Hair follicle dermal papilla cell (primary cell): ENCODE data around the gene CRTAP. TPM values are rescaled to one million over a fixed set of nuclear protein-coding genes. Genes with fewer than 3 reads are reported as not detected.

Experiments used
- small RNA-seq: library from RNA; depleted of rRNA; stranded (forward); fragments of <200 nt; gene quantifications from one replicate; pipeline ENCODE3, GENCODE V24; 2012
- total RNA-seq: library from RNA; depleted of rRNA; stranded (reverse); fragments of >200 nt; gene quantifications from 2 replicates; pipeline ENCODE4 v1.2.3, GENCODE V29; 2012

Gene CRTAP
- total RNA-seq, result 291 and 293 TPM in 2 replicates

GRCh38 chr3:33113772-33114621 is at the start of gene CRTAP:
CRTAP (plus strand) TSS chr3:33114014; CDS start chr3:33114078, 64 bp downstream.

Small RNA genes within 50 kb of the gene (small RNA-seq; reads per million reads assigned to genes)
- 0.93 reads per million, percentile 16 among the genes with 10 or more reads in this experiment for gene AC123900.1
- gene RN7SL296P, result not detected
- not detected for gene SUMO2P10

Other genes starting within 250 kb of the CRTAP start
- gene CCR4, start 162.4 kb upstream of the CRTAP start, total RNA-seq, result not detected in 2 replicates
- 70.1 and 73.7 TPM in 2 replicates for gene GLB1, start 16.9 kb upstream of the CRTAP start, total RNA-seq
- 6.4 and 8.8 TPM in 2 replicates for gene TMPPE, start 16.9 kb upstream of the CRTAP start, total RNA-seq
- gene SUSD5, start 104.8 kb downstream of the CRTAP start, total RNA-seq, result 8.4 and 16.1 TPM in 2 replicates
- 21.3 and 25.3 TPM in 2 replicates for gene FBXL2, start 163.4 kb downstream of the CRTAP start, total RNA-seq